OCI-LY7 (cell line): ENCODE data around the gene FIGN.

Experiments
- EZH2phosphoT487 ChIP-seq: fragments of 200-600 bp; sonication (generic); IDR thresholded peaks from 2 replicates; pipeline ENCODE4 v1.6.1; 2018; ENCODE audit warnings: low read depth, borderline replicate concordance, mild to moderate bottlenecking, mixed run types, antibody characterized with exemption, low read length, moderate library complexity, mixed read lengths
- TF ChIP-seq, protein P1 (sequence below): fragments of 200-600 bp; sonication (generic); conservative IDR thresholded peaks from 2 replicates; pipeline ENCODE4 v1.5.1; 2014; ENCODE audit warnings: mild to moderate bottlenecking, antibody characterized with exemption, low read length, moderate library complexity, mixed read lengths

- TF ChIP-seq, protein P1, sequence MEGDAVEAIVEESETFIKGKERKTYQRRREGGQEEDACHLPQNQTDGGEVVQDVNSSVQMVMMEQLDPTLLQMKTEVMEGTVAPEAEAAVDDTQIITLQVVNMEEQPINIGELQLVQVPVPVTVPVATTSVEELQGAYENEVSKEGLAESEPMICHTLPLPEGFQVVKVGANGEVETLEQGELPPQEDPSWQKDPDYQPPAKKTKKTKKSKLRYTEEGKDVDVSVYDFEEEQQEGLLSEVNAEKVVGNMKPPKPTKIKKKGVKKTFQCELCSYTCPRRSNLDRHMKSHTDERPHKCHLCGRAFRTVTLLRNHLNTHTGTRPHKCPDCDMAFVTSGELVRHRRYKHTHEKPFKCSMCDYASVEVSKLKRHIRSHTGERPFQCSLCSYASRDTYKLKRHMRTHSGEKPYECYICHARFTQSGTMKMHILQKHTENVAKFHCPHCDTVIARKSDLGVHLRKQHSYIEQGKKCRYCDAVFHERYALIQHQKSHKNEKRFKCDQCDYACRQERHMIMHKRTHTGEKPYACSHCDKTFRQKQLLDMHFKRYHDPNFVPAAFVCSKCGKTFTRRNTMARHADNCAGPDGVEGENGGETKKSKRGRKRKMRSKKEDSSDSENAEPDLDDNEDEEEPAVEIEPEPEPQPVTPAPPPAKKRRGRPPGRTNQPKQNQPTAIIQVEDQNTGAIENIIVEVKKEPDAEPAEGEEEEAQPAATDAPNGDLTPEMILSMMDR: no peak
- no peak for TF ChIP-seq EZH2phosphoT487
Measured at GRCh38 chr2:163659224-163659623, 76.6 kb downstream of the FIGN start.
